Measurements from ENCODE around the gene ALG6. TPM values are rescaled to one million over a fixed set of nuclear protein-coding genes. Genes with fewer than 3 reads are reported as not detected.
A peak's percentile ranks its signal among the peaks of the same experiment; 100 is the strongest.

Gene ALG6
- total RNA-seq, 1 experiment from 2014 or later: 5.4 TPM

DNA sequence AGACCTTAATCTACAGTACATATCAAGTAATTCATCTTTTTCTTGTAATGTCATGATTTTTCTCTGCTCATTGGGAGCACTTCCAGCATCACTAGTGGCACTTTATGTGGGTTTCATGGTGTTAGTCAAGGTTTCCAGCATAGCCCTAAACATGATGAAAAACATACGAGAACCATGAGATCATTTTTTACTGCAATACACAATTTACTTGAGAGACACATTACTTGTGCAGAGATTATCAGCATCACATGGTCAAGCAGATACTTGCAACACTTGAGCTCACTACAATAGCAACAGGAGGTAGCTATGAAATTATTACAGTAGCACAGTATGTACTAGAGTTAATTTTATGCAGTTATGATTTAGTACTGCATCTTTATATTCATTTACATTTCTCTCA is 119.2 kb downstream of the ALG6 start:
- no peak overlapping the region for H3K4me3 Mint-ChIP-seq (ENCODE audit: unreplicated experiment)
- CTCF ChIA-PET: interaction anchor here (0.6 kb wide), 1 partner anchor 37 kb away, joined by 3 read pairs; the partner anchor contains the start of genes EFCAB7 and ITGB3BP
- TF ChIP-seq, protein P1, sequence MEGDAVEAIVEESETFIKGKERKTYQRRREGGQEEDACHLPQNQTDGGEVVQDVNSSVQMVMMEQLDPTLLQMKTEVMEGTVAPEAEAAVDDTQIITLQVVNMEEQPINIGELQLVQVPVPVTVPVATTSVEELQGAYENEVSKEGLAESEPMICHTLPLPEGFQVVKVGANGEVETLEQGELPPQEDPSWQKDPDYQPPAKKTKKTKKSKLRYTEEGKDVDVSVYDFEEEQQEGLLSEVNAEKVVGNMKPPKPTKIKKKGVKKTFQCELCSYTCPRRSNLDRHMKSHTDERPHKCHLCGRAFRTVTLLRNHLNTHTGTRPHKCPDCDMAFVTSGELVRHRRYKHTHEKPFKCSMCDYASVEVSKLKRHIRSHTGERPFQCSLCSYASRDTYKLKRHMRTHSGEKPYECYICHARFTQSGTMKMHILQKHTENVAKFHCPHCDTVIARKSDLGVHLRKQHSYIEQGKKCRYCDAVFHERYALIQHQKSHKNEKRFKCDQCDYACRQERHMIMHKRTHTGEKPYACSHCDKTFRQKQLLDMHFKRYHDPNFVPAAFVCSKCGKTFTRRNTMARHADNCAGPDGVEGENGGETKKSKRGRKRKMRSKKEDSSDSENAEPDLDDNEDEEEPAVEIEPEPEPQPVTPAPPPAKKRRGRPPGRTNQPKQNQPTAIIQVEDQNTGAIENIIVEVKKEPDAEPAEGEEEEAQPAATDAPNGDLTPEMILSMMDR (IDR thresholded peaks at IDR 0.05; ENCODE audit: unreplicated experiment): no peak
- DNase-seq (ENCODE audit: unreplicated experiment): no peak
- BruUV-seq (replicated peaks): no TSS peak
- H3K36me3 Mint-ChIP-seq (ENCODE audit: insufficient read depth, unreplicated experiment): peaks cover 8% of the 10 kb centered on the region
- H3K27ac Mint-ChIP-seq (ENCODE audit: low read depth, unreplicated experiment): no peak overlapping the region
- intact Hi-C loops (cut with micrococcal nuclease): no loop called here
- no peaks in the 10 kb centered on the region for H3K4me1 Mint-ChIP-seq (ENCODE audit: insufficient read depth, unreplicated experiment)
- no peaks in the 10 kb centered on the region for H3K27me3 Mint-ChIP-seq (ENCODE audit: insufficient read depth, unreplicated experiment)
- POLR2A ChIA-PET: interaction anchor here (1.4 kb wide), 1 partner anchor 35 kb away, joined by 3 read pairs; no protein-coding TSS in a partner anchor
- no peaks in the 10 kb centered on the region for H3K9me3 Mint-ChIP-seq (ENCODE audit: unreplicated experiment)

DNA sequence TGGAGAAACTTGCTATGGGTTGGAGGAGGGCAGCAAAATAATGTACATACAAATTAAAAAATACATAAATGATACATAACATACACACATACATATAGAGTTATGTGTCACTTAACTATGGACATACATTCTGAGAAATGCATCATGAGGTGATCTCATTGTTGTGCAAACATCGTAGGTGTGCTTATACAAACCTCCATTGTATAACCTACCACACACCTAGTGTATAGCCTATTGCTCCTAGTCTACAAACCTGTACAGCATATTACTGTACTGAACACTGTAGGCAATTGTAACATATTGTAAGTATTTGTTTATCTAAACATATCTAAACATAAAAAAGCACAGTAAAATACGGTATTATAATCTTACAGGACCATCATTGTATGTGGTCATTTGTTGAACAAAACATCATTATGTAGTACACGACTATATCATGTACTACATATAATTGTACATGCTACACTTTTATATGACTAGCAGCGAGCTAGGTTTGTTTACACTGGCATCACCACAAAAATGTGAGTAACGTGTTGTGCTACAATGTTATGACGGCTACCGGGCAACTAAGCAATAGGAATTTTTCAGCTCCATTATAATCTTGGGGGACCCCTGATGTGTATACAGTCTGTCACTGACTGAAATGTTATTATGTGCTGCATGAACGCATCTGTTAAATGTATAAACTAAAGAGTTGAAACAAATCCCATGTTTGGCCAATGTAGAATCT is 120.1 kb downstream of the ALG6 start:
- Mint-ChIP-seq H3K9me3 (ENCODE audit: unreplicated experiment) (no peaks in the 10 kb centered on the region), H3K4me3 (ENCODE audit: unreplicated experiment) (no peak overlapping the region), H3K27ac (ENCODE audit: low read depth, unreplicated experiment) (no peak overlapping the region), H3K27me3 (ENCODE audit: insufficient read depth, unreplicated experiment) (no peaks in the 10 kb centered on the region), H3K4me1 (ENCODE audit: insufficient read depth, unreplicated experiment) (peaks cover 2% of the 10 kb centered on the region), H3K36me3 (ENCODE audit: insufficient read depth, unreplicated experiment) (peaks cover 8% of the 10 kb centered on the region)
- intact Hi-C loops (cut with micrococcal nuclease): no loop called here
- ChIA-PET POLR2A (interaction anchor here (1.4 to 1.6 kb wide), 2 partner anchors 10 to 35 kb away, joined by 3 to 4 read pairs; no protein-coding TSS in a partner anchor), CTCF (interaction anchor here (0.6 kb wide), 1 partner anchor 36 kb away, joined by 3 read pairs; the partner anchor contains the start of genes EFCAB7 and ITGB3BP)
- TF ChIP-seq, protein P1 (IDR thresholded peaks at IDR 0.05; ENCODE audit: unreplicated experiment): no peak
- no TSS peak for BruUV-seq (replicated peaks)
- peak; percentile 48 for DNase-seq (ENCODE audit: unreplicated experiment)

Small RNA genes within 50 kb of the gene (microRNA-seq; reads per million reads assigned to microRNA genes)
- gene MIR6068: not detected

Other genes starting within 250 kb of the ALG6 start
- gene FOXD3, start 45.1 kb upstream of the ALG6 start, total RNA-seq (2022): not detected in 2 replicates
- gene ITGB3BP, start 155.6 kb downstream of the ALG6 start, total RNA-seq (2022): 31.4 and 31.8 TPM in 2 replicates
- 7.6 and 7.9 TPM in 2 replicates for gene EFCAB7, start 155.9 kb downstream of the ALG6 start, total RNA-seq (2022)
- gene PGM1, start 225.8 kb downstream of the ALG6 start, total RNA-seq (2022): 60.2 and 77.9 TPM in 2 replicates